Measurements from ENCODE around the gene FIBCD1.

FIBCD1 gene

DNA sequence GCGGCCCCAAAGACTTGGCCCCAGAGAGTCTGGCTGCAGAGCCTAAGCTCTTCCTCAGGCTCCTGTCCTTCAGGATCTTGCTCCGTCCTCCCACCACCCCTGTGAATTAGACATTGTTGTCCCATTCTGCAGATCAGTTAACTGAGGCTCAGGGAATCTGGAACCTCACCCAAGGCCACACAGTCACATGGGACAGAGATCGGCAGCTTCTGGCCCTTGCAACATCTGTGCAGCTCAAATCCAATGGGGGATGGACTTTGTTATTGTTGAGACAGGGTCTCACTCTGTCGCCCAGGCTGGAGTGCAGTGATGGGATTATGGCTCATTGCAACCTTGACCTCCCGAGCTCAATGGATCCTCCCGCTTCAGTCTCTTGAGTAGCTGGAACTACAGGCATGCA, 46.0 kb upstream of the FIBCD1 start:
- no peak for DNase-seq (ENCODE audit: low read depth)
- H3K4me3 ChIP-seq (ENCODE audit: low read depth, low read length): no peak overlapping the region
- TF ChIP-seq, protein P1, sequence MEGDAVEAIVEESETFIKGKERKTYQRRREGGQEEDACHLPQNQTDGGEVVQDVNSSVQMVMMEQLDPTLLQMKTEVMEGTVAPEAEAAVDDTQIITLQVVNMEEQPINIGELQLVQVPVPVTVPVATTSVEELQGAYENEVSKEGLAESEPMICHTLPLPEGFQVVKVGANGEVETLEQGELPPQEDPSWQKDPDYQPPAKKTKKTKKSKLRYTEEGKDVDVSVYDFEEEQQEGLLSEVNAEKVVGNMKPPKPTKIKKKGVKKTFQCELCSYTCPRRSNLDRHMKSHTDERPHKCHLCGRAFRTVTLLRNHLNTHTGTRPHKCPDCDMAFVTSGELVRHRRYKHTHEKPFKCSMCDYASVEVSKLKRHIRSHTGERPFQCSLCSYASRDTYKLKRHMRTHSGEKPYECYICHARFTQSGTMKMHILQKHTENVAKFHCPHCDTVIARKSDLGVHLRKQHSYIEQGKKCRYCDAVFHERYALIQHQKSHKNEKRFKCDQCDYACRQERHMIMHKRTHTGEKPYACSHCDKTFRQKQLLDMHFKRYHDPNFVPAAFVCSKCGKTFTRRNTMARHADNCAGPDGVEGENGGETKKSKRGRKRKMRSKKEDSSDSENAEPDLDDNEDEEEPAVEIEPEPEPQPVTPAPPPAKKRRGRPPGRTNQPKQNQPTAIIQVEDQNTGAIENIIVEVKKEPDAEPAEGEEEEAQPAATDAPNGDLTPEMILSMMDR (conservative IDR thresholded peaks at IDR 0.05; ENCODE audit: low read depth, low read length): no peak

GRCh38 chr9:130984521-130984920, 45.5 kb upstream of the FIBCD1 start:
- H3K4me3 ChIP-seq (ENCODE audit: low read depth, low read length): no peak overlapping the region
- TF ChIP-seq, protein P1 (conservative IDR thresholded peaks at IDR 0.05; ENCODE audit: low read depth, low read length): no peak

GRCh38 chr9:130983970-130984369, 44.9 kb upstream of the FIBCD1 start:
- DNase-seq (ENCODE audit: low read depth): no peak
- TF ChIP-seq, protein P1 (conservative IDR thresholded peaks at IDR 0.05; ENCODE audit: low read depth, low read length): no peak
- H3K4me3 ChIP-seq (ENCODE audit: low read depth, low read length): no peak overlapping the region

More at GRCh38 chr9:130984521-130984920, 45.5 kb upstream of the FIBCD1 start:
- no peak for DNase-seq (ENCODE audit: low read depth)

- H3K4me3 ChIP-seq (ENCODE audit: low read depth, low read length): no peak overlapping the region
- DNase-seq (ENCODE audit: low read depth): no peak
- TF ChIP-seq, protein P1 (conservative IDR thresholded peaks at IDR 0.05; ENCODE audit: low read depth, low read length): no peak
Measured at GRCh38 chr9:130983359-130983670, 44.3 kb upstream of the FIBCD1 start.

DNA sequence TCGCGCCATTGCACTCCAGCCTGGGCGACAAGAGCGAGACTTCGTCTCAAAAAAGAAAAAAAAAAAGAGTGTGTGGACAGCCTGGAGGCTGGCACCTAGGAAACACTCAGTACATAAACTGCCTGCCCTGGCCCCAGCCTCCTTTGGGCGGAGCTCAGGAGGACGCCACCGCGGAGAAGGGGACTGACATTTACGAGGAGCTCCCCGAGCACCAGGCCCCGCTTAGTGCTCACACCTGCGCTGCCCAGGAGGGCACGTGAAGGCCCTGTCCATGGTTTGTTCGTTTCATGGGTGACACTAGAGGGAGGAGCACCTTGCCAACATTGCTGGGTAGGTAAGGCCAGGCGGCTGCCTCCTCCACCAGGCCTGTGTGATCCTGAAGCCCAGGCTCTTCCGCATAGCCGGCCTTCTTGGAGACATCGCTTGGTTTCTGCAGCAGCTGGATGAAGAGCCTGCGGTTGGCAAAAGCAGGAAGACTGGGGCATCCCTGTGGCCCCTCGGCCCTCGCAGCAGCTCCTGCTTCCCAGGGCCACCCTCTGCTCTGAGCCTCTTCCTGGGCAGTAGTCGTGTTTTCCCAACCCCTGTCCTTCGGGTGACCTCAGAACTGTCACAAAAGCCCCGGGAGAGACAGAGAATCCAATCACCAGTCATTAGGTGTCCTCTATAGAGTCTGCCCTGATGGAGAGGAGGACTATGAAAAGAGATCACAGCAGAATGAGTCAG, 43.8 kb upstream of the FIBCD1 start:
- no peak overlapping the region for H3K4me3 ChIP-seq (ENCODE audit: low read depth, low read length)
- no peak for DNase-seq (ENCODE audit: low read depth)
- TF ChIP-seq, protein P1 (conservative IDR thresholded peaks at IDR 0.05; ENCODE audit: low read depth, low read length): no peak

GRCh38 chr9:130981756-130982137, 42.7 kb upstream of the FIBCD1 start:
- TF ChIP-seq, protein P1 (conservative IDR thresholded peaks at IDR 0.05; ENCODE audit: low read depth, low read length): no peak
- no peak overlapping the region for H3K4me3 ChIP-seq (ENCODE audit: low read depth, low read length)
- DNase-seq (ENCODE audit: low read depth): no peak

All from choroid plexus epithelial cell (primary cell).